ENCODE results near the gene POLR3H. TPM values are rescaled to one million over a fixed set of nuclear protein-coding genes. Genes with fewer than 3 reads are reported as not detected.
A peak's percentile ranks its signal among the peaks of the same experiment; 100 is the strongest.

POLR3H gene
- total RNA-seq, 1 donor from 2014 or later = 24.6 TPM

DNA sequence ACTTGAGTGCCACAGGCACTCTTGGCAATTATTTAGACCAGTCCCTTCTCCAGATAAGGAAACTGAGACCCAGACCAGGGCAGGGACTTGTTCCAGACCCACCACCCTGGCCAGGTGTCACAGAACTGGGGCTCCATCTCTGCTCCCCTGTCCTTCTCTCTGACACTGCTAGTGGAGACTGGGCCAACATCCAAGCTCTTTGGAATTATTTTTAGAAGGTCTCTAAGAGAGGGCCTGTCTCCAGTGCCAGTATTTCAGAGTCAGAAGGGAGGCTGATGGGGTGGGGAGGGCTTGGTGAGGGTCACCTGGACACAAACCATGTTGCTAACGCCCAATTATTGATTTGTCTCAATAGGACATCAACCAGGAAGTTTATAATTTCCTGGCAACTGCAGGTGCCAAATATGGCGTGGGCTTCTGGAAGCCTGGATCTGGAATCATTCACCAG lies 32.7 kb downstream of the POLR3H start:
- peaks cover 37% of the 10 kb centered on the region for H3K4me1 Mint-ChIP-seq (ENCODE audit: low read depth, unreplicated experiment)
- H3K36me3 Mint-ChIP-seq (ENCODE audit: unreplicated experiment) = no peaks in the 10 kb centered on the region
- H3K4me3 Mint-ChIP-seq (ENCODE audit: unreplicated experiment) = no peak overlapping the region
- peaks cover 4% of the 10 kb centered on the region for H3K27me3 Mint-ChIP-seq (ENCODE audit: unreplicated experiment)
- H3K9me3 Mint-ChIP-seq (ENCODE audit: unreplicated experiment) = peaks cover 4% of the 10 kb centered on the region
- DNase-seq = no peak
- no peak overlapping the region for H3K27ac Mint-ChIP-seq (ENCODE audit: unreplicated experiment)
- TF ChIP-seq, protein P1, sequence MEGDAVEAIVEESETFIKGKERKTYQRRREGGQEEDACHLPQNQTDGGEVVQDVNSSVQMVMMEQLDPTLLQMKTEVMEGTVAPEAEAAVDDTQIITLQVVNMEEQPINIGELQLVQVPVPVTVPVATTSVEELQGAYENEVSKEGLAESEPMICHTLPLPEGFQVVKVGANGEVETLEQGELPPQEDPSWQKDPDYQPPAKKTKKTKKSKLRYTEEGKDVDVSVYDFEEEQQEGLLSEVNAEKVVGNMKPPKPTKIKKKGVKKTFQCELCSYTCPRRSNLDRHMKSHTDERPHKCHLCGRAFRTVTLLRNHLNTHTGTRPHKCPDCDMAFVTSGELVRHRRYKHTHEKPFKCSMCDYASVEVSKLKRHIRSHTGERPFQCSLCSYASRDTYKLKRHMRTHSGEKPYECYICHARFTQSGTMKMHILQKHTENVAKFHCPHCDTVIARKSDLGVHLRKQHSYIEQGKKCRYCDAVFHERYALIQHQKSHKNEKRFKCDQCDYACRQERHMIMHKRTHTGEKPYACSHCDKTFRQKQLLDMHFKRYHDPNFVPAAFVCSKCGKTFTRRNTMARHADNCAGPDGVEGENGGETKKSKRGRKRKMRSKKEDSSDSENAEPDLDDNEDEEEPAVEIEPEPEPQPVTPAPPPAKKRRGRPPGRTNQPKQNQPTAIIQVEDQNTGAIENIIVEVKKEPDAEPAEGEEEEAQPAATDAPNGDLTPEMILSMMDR (IDR thresholded peaks at IDR 0.05; ENCODE audit: partially characterized antibody, unreplicated experiment) = no peak

GRCh38 chr22:41508770-41509170 lies 35.5 kb downstream of the POLR3H start:
- TF ChIP-seq, protein P1 (IDR thresholded peaks at IDR 0.05; ENCODE audit: partially characterized antibody, unreplicated experiment) = peak; percentile 33
- Mint-ChIP-seq H3K27me3 (ENCODE audit: unreplicated experiment) (peaks cover 6% of the 10 kb centered on the region), H3K27ac (ENCODE audit: unreplicated experiment) (no peak overlapping the region), H3K4me1 (ENCODE audit: low read depth, unreplicated experiment) (peaks cover 50% of the 10 kb centered on the region), H3K36me3 (ENCODE audit: unreplicated experiment) (no peaks in the 10 kb centered on the region), H3K4me3 (ENCODE audit: unreplicated experiment) (no peak overlapping the region), H3K9me3 (ENCODE audit: unreplicated experiment) (peaks cover 4% of the 10 kb centered on the region)
- peak; percentile 77 for DNase-seq

- TF ChIP-seq, protein P1 (IDR thresholded peaks at IDR 0.05; ENCODE audit: partially characterized antibody, unreplicated experiment) = no peak
- H3K27ac Mint-ChIP-seq (ENCODE audit: unreplicated experiment) = peak overlapping the region; percentile 65
- no peak for DNase-seq
- H3K9me3 Mint-ChIP-seq (ENCODE audit: unreplicated experiment) = peaks cover 4% of the 10 kb centered on the region
- H3K4me1 Mint-ChIP-seq (ENCODE audit: low read depth, unreplicated experiment) = peaks cover 39% of the 10 kb centered on the region
- peaks cover 5% of the 10 kb centered on the region for H3K27me3 Mint-ChIP-seq (ENCODE audit: unreplicated experiment)
- no peaks in the 10 kb centered on the region for H3K36me3 Mint-ChIP-seq (ENCODE audit: unreplicated experiment)
- peak overlapping the region; percentile 6 for H3K4me3 Mint-ChIP-seq (ENCODE audit: unreplicated experiment)
These were observed 36.8 kb downstream of the POLR3H start for GRCh38 chr22:41507330-41508063.

DNA sequence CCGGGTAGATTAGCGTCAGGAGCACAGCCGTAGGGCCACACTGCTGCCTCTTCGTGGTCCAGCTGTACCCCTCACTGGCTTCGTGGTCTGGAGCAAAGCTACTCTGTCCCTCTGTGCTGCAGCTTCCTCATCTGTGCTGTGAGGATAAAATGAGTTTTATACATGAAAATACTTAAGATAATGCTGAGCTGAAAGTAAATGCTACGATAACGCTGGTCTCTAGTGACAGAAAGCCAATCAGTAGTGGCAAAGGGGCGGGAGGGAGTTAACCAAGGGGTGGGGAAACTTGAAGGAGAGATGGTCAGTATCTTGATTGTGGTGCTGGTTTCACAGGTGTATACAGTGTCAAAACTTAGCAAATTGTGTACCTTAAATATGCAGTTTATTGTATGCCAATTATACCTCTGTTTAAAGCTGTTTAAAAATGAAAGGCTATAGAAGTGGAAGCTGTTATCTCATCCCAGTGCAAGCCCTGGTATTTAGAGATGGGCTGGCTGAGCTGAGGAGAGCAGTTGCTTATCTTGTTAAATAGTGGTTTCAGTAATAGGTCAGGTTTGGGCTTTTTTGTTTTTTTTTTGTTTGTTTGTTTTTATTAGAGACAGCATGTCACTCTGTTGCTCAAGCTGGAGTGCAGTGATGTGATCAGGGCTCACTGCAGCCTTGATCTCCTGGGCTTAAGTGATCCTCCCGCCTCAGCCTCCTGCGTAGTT lies 38.6 kb downstream of the POLR3H start:
- Mint-ChIP-seq H3K4me3 (ENCODE audit: unreplicated experiment) (peak overlapping the region; percentile 46), H3K27ac (ENCODE audit: unreplicated experiment) (peak overlapping the region; percentile 70), H3K27me3 (ENCODE audit: unreplicated experiment) (peaks cover 5% of the 10 kb centered on the region), H3K9me3 (ENCODE audit: unreplicated experiment) (peaks cover 4% of the 10 kb centered on the region), H3K36me3 (ENCODE audit: unreplicated experiment) (no peaks in the 10 kb centered on the region), H3K4me1 (ENCODE audit: low read depth, unreplicated experiment) (peaks cover 33% of the 10 kb centered on the region)
- DNase-seq = no peak
- TF ChIP-seq, protein P1 (IDR thresholded peaks at IDR 0.05; ENCODE audit: partially characterized antibody, unreplicated experiment) = no peak

- no peak for DNase-seq
- TF ChIP-seq, protein P1 (IDR thresholded peaks at IDR 0.05; ENCODE audit: partially characterized antibody, unreplicated experiment) = no peak
- Mint-ChIP-seq H3K4me1 (ENCODE audit: low read depth, unreplicated experiment) (peaks cover 33% of the 10 kb centered on the region), H3K36me3 (ENCODE audit: unreplicated experiment) (no peaks in the 10 kb centered on the region), H3K27me3 (ENCODE audit: unreplicated experiment) (peaks cover 3% of the 10 kb centered on the region), H3K4me3 (ENCODE audit: unreplicated experiment) (peak overlapping the region; percentile 69), H3K27ac (ENCODE audit: unreplicated experiment) (peak overlapping the region; percentile 96), H3K9me3 (ENCODE audit: unreplicated experiment) (peaks cover 4% of the 10 kb centered on the region)
These were observed 39.5 kb downstream of the POLR3H start for GRCh38 chr22:41504816-41505215.
